ENCODE measurements around the gene OTOS. TPM values are rescaled to one million over a fixed set of nuclear protein-coding genes. Genes with fewer than 3 reads are reported as not detected.
A peak's percentile ranks its signal among the peaks of the same experiment; 100 is the strongest.

OTOS gene
- total RNA-seq, 1 donor from 2014 or later, result not detected

DNA sequence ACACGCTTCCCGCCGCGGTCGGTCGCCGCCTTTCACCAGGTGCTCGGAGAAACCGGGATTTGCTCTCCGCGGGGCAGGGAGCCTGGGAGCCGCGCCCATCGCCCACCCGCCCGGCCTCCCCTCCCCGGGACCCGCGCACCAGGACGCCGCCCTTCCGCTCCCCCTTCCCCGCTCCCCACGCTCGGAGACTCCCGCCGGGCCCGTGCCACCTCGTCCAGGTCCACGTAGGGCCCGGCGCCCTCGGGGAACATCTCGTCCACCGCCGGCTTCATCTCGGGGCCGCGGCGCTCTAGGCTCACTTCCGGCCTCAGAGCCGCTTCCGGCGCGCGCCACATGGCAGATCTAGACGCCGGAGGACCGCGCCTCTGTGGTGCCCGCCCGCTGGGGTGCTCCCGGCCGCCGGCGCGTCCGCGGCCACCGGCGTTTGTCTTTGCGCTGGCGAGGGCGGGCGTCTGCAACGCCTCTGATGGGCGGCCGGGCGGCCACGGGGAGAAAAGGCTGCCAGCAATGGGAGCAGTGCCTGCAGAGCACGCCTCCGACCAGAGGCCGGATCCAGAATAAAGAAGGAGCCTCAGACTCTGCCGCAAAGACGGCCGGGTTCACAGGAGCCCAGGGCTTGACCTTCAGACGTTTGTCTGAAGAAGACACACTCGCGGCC is 4.3 kb downstream of the OTOS start, which contains the start of gene COPS9:
Gene COPS9, minus strand, starts transcription at position 293 of the 658 bp plus-strand sequence. Its CDS starts 21 bp downstream, at position 272.
- no peak for TF ChIP-seq EZH2 (IDR thresholded peaks at IDR 0.05; ENCODE audit: insufficient read depth, low read length)
- TF ChIP-seq, protein P1, sequence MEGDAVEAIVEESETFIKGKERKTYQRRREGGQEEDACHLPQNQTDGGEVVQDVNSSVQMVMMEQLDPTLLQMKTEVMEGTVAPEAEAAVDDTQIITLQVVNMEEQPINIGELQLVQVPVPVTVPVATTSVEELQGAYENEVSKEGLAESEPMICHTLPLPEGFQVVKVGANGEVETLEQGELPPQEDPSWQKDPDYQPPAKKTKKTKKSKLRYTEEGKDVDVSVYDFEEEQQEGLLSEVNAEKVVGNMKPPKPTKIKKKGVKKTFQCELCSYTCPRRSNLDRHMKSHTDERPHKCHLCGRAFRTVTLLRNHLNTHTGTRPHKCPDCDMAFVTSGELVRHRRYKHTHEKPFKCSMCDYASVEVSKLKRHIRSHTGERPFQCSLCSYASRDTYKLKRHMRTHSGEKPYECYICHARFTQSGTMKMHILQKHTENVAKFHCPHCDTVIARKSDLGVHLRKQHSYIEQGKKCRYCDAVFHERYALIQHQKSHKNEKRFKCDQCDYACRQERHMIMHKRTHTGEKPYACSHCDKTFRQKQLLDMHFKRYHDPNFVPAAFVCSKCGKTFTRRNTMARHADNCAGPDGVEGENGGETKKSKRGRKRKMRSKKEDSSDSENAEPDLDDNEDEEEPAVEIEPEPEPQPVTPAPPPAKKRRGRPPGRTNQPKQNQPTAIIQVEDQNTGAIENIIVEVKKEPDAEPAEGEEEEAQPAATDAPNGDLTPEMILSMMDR (IDR thresholded peaks at IDR 0.05; ENCODE audit: insufficient read depth, low read depth, low read length), result no peak
- Histone ChIP-seq H3K36me3 (ENCODE audit: insufficient read depth, low read length) (peaks cover 16% of the 10 kb centered on the region), H3K9me3 (ENCODE audit: insufficient read depth, low read depth, low read length) (no peaks in the 10 kb centered on the region), H3K27me3 (ENCODE audit: insufficient read depth, low read length) (no peaks in the 10 kb centered on the region), H3K9ac (ENCODE audit: low read length) (peak within 1 kb of the TSS; percentile 96), H4K20me1 (ENCODE audit: insufficient read depth, low read length) (peaks cover 34% of the 10 kb centered on the region), H3K4me1 (ENCODE audit: insufficient read depth, low read length) (peaks cover 11% of the 10 kb centered on the region), H3K27ac (ENCODE audit: low read depth, low read length) (peak within 1 kb of the TSS; percentile 68), H3K79me2 (ENCODE audit: insufficient read depth, low read length) (peaks cover 37% of the 10 kb centered on the region), H2AFZ (ENCODE audit: low read depth, low read length) (peak within 1 kb of the TSS; percentile 98), H3K4me3 (ENCODE audit: insufficient read depth, low read depth, low read length) (peak within 1 kb of the TSS; percentile 75), H3K4me2 (ENCODE audit: low read length) (peak within 1 kb of the TSS; percentile 94)
- Mint-ChIP-seq H3K36me3 (ENCODE audit: low read depth, unreplicated experiment) (peaks cover 1% of the 10 kb centered on the region), H3K27ac (ENCODE audit: unreplicated experiment) (peak within 1 kb of the TSS; percentile 91), H3K9me3 (ENCODE audit: unreplicated experiment) (no peaks in the 10 kb centered on the region), H3K4me1 (ENCODE audit: low read depth, unreplicated experiment) (peaks cover 17% of the 10 kb centered on the region), H3K27me3 (ENCODE audit: low read depth, unreplicated experiment) (peaks cover 13% of the 10 kb centered on the region), H3K4me3 (ENCODE audit: unreplicated experiment) (peak within 1 kb of the TSS; percentile 97)
- DNase-seq (ENCODE audit: low read depth) (peak; percentile 80), FAIRE-seq (no peak)

GRCh38 chr2:240135706-240136012 is 4.8 kb downstream of the OTOS start:
- Histone ChIP-seq H2AFZ (ENCODE audit: low read depth, low read length) (peak overlapping the region; percentile 98), H3K27me3 (ENCODE audit: insufficient read depth, low read length) (no peaks in the 10 kb centered on the region), H3K4me3 (ENCODE audit: insufficient read depth, low read depth, low read length) (peak overlapping the region; percentile 75), H3K79me2 (ENCODE audit: insufficient read depth, low read length) (peaks cover 37% of the 10 kb centered on the region), H3K27ac (ENCODE audit: low read depth, low read length) (peak overlapping the region; percentile 68), H4K20me1 (ENCODE audit: insufficient read depth, low read length) (peaks cover 38% of the 10 kb centered on the region), H3K9me3 (ENCODE audit: insufficient read depth, low read depth, low read length) (no peaks in the 10 kb centered on the region), H3K9ac (ENCODE audit: low read length) (peak overlapping the region; percentile 96), H3K4me2 (ENCODE audit: low read length) (peak overlapping the region; percentile 94), H3K36me3 (ENCODE audit: insufficient read depth, low read length) (peaks cover 21% of the 10 kb centered on the region), H3K4me1 (ENCODE audit: insufficient read depth, low read length) (peaks cover 11% of the 10 kb centered on the region)
- H3K27ac Mint-ChIP-seq (ENCODE audit: unreplicated experiment), result peak overlapping the region; percentile 91
- DNase-seq (ENCODE audit: low read depth) (no peak), FAIRE-seq (no peak)
- peaks cover 17% of the 10 kb centered on the region for H3K4me1 Mint-ChIP-seq (ENCODE audit: low read depth, unreplicated experiment)
- H3K27me3 Mint-ChIP-seq (ENCODE audit: low read depth, unreplicated experiment), result peaks cover 10% of the 10 kb centered on the region
- H3K9me3 Mint-ChIP-seq (ENCODE audit: unreplicated experiment), result no peaks in the 10 kb centered on the region
- TF ChIP-seq EZH2 (IDR thresholded peaks at IDR 0.05; ENCODE audit: insufficient read depth, low read length), result no peak
- TF ChIP-seq, protein P1 (IDR thresholded peaks at IDR 0.05; ENCODE audit: insufficient read depth, low read depth, low read length), result no peak
- H3K4me3 Mint-ChIP-seq (ENCODE audit: unreplicated experiment), result peak overlapping the region; percentile 97
- H3K36me3 Mint-ChIP-seq (ENCODE audit: low read depth, unreplicated experiment), result peaks cover 2% of the 10 kb centered on the region

GRCh38 chr2:240134956-240135520 is 5.4 kb downstream of the OTOS start:
- FAIRE-seq, result no peak
- Mint-ChIP-seq H3K27ac (ENCODE audit: unreplicated experiment) (peak overlapping the region; percentile 91), H3K36me3 (ENCODE audit: low read depth, unreplicated experiment) (peaks cover 6% of the 10 kb centered on the region), H3K4me1 (ENCODE audit: low read depth, unreplicated experiment) (peaks cover 17% of the 10 kb centered on the region), H3K4me3 (ENCODE audit: unreplicated experiment) (peak overlapping the region; percentile 97), H3K9me3 (ENCODE audit: unreplicated experiment) (no peaks in the 10 kb centered on the region), H3K27me3 (ENCODE audit: low read depth, unreplicated experiment) (peaks cover 7% of the 10 kb centered on the region)
- no peak overlapping the region for H2AFZ ChIP-seq (ENCODE audit: low read depth, low read length)
- H3K79me2 ChIP-seq (ENCODE audit: insufficient read depth, low read length), result peaks cover 37% of the 10 kb centered on the region
- H3K4me1 ChIP-seq (ENCODE audit: insufficient read depth, low read length), result peaks cover 11% of the 10 kb centered on the region
- peak overlapping the region; percentile 68 for H3K27ac ChIP-seq (ENCODE audit: low read depth, low read length)
- H3K4me2 ChIP-seq (ENCODE audit: low read length), result peak overlapping the region; percentile 94
- TF ChIP-seq, protein P1 (IDR thresholded peaks at IDR 0.05; ENCODE audit: insufficient read depth, low read depth, low read length), result no peak
- no peak for TF ChIP-seq EZH2 (IDR thresholded peaks at IDR 0.05; ENCODE audit: insufficient read depth, low read length)
- H3K27me3 ChIP-seq (ENCODE audit: insufficient read depth, low read length), result no peaks in the 10 kb centered on the region
- H3K36me3 ChIP-seq (ENCODE audit: insufficient read depth, low read length), result peaks cover 26% of the 10 kb centered on the region
- H3K4me3 ChIP-seq (ENCODE audit: insufficient read depth, low read depth, low read length), result peak overlapping the region; percentile 75
- no peak for DNase-seq (ENCODE audit: low read depth)
- H3K9me3 ChIP-seq (ENCODE audit: insufficient read depth, low read depth, low read length), result no peaks in the 10 kb centered on the region
- peak overlapping the region; percentile 96 for H3K9ac ChIP-seq (ENCODE audit: low read length)
- H4K20me1 ChIP-seq (ENCODE audit: insufficient read depth, low read length), result peaks cover 38% of the 10 kb centered on the region
